ENCODE data around the gene PPT2. TPM values are rescaled to one million over a fixed set of nuclear protein-coding genes. Genes with fewer than 3 reads are reported as not detected.

PPT2 gene
- total RNA-seq, 1 donor from 2014 or later = 39.4 TPM

GRCh38 chr6:32170294-32170693 is 16.4 kb downstream of the PPT2 start:
- no peak for TF ChIP-seq CTCF (conservative IDR thresholded peaks at IDR 0.05; ENCODE audit: low read depth, low read length)
- no peak overlapping the region for H3K4me3 ChIP-seq (ENCODE audit: low read depth, low read length)
- no peak for DNase-seq (ENCODE audit: low read depth)

- no peak overlapping the region for H3K4me3 ChIP-seq (ENCODE audit: low read depth, low read length)
- TF ChIP-seq CTCF (conservative IDR thresholded peaks at IDR 0.05; ENCODE audit: low read depth, low read length) = no peak
- no peak for DNase-seq (ENCODE audit: low read depth)
Observed at GRCh38 chr6:32171234-32171633, 17.3 kb downstream of the PPT2 start.

- DNase-seq (ENCODE audit: low read depth) = no peak
- TF ChIP-seq CTCF (conservative IDR thresholded peaks at IDR 0.05; ENCODE audit: low read depth, low read length) = no peak
- no peak overlapping the region for H3K4me3 ChIP-seq (ENCODE audit: low read depth, low read length)
Observed at GRCh38 chr6:32173051-32173727, 19.2 kb downstream of the PPT2 start.

- no peak for TF ChIP-seq CTCF (conservative IDR thresholded peaks at IDR 0.05; ENCODE audit: low read depth, low read length)
- no peak for DNase-seq (ENCODE audit: low read depth)
- peak overlapping the region; percentile 99 for H3K4me3 ChIP-seq (ENCODE audit: low read depth, low read length)
Observed at GRCh38 chr6:32174416-32174815, 20.5 kb downstream of the PPT2 start.

GRCh38 chr6:32175322-32175710 is 21.4 kb downstream of the PPT2 start:
- no peak for DNase-seq (ENCODE audit: low read depth)
- no peak for TF ChIP-seq CTCF (conservative IDR thresholded peaks at IDR 0.05; ENCODE audit: low read depth, low read length)
- peak overlapping the region; percentile 99 for H3K4me3 ChIP-seq (ENCODE audit: low read depth, low read length)

- no peak for TF ChIP-seq CTCF (conservative IDR thresholded peaks at IDR 0.05; ENCODE audit: low read depth, low read length)
- H3K4me3 ChIP-seq (ENCODE audit: low read depth, low read length) = peak within 1 kb of the TSS; percentile 99
- DNase-seq (ENCODE audit: low read depth) = no peak
Observed at GRCh38 chr6:32175711-32176475, 22.0 kb downstream of the PPT2 start, which contains the start of gene AGPAT1. Gene AGPAT1, minus strand, starts transcription at chr6:32176084. Its CDS starts 4,588 bp downstream, at chr6:32171496.

Data from epithelial cell of proximal tubule (primary cell).